ENCODE data around the gene SLC49A4. TPM values are rescaled to one million over a fixed set of nuclear protein-coding genes. Genes with fewer than 3 reads are reported as not detected.

SLC49A4 gene
- total and polyA plus RNA-seq, 2 of the 13 experiments (the other 11 are each of a cell fraction or from before 2014, with no cell fraction given), result 6.5 to 16.3 TPM

DNA sequence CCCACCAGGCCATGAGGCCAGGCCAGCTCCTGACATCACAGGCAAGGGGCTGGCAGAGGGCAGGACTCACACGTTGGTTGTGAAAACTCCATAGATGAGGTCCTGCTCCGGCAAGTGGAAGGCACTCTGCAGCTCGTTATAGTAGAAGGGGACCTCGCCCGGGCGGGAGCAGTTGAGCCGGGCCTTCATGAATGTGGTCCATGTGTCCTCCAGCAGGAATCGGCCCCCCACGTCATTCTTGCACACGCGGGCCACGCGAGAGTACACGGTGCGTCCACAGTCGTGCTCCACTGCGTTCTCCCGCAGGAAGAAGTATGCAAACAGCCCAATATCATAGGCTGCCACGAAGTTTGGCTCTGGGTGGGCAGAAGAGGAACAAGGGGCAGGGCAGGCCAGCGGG lies 131.5 kb downstream of the SLC49A4 start (continued):
- TF ChIP-seq, protein P1, sequence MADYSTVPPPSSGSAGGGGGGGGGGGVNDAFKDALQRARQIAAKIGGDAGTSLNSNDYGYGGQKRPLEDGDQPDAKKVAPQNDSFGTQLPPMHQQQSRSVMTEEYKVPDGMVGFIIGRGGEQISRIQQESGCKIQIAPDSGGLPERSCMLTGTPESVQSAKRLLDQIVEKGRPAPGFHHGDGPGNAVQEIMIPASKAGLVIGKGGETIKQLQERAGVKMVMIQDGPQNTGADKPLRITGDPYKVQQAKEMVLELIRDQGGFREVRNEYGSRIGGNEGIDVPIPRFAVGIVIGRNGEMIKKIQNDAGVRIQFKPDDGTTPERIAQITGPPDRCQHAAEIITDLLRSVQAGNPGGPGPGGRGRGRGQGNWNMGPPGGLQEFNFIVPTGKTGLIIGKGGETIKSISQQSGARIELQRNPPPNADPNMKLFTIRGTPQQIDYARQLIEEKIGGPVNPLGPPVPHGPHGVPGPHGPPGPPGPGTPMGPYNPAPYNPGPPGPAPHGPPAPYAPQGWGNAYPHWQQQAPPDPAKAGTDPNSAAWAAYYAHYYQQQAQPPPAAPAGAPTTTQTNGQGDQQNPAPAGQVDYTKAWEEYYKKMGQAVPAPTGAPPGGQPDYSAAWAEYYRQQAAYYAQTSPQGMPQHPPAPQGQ (CRISPR knock-in tag; IDR thresholded peaks at IDR 0.05; ENCODE audit: borderline replicate concordance), result no peak
- TF ChIP-seq, protein P2, sequence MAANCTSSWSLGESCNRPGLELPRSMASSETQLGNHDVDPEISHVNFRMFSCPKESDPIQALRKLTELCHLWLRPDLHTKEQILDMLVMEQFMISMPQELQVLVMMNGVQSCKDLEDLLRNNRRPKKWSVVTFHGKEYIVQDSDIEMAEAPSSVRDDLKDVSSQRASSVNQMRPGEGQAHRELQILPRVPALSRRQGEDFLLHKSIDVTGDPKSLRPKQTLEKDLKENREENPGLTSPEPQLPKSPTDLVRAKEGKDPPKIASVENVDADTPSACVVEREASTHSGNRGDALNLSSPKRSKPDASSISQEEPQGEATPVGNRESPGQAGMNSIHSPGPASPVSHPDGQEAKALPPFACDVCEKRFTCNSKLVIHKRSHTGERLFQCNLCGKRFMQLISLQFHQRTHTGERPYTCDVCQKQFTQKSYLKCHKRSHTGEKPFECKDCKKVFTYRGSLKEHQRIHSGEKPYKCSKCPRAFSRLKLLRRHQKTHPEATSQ (CRISPR knock-in tag; IDR thresholded peaks at IDR 0.05; ENCODE audit: borderline replicate concordance), result no peak
- TF ChIP-seq MYNN (CRISPR knock-in tag; IDR thresholded peaks at IDR 0.05; ENCODE audit: low read depth) (no peak), CHCHD3 (CRISPR knock-in tag; IDR thresholded peaks at IDR 0.05) (no peak), PATZ1 (CRISPR knock-in tag; IDR thresholded peaks at IDR 0.05) (no peak)

- H4K20me1 ChIP-seq (ENCODE audit: insufficient read depth, low read length), result no peaks in the 10 kb centered on the region
- H3K9me3 ChIP-seq (ENCODE audit: low read length), result no peaks in the 10 kb centered on the region
- BruUV-seq (replicated peaks), result no TSS peak
- no peak for DNase-seq (ENCODE audit: low spot score)
- no peak for ATAC-seq
- no peaks in the 10 kb centered on the region for H3K36me3 ChIP-seq (replicated peaks in 1 of 2; ENCODE audit: control insufficient read depth in 1 of 2, insufficient read depth in 2 of 2, low read length in 2 of 2)
- no peak overlapping the region for H3K4me2 ChIP-seq (ENCODE audit: low read depth, low read length)
- ChIA-PET CTCF (ENCODE audit: low intra/inter-chr PET ratio, low total read pairs) (no interaction called here), POLR2A (no interaction called here)
- no peak for FAIRE-seq
- no peak overlapping the region for H3K4me3 ChIP-seq (replicated peaks in 1 of 3; ENCODE audit: insufficient read depth in 1 of 3, low read depth in 2 of 3, low read length in 3 of 3)
- in situ Hi-C loops (cut with HindIII; ENCODE audit: extremely low pct_ligation_motif_present, low pct_unique_long_range_greater_than_20kb) (no loop called here), intact Hi-C loops (cut with micrococcal nuclease; ENCODE audit: unreplicated experiment) (no loop called here)
- H3K4me1 ChIP-seq (ENCODE audit: insufficient read depth, low read length), result peaks cover 31% of the 10 kb centered on the region
- no peak overlapping the region for H3K9ac ChIP-seq (ENCODE audit: insufficient read depth, low read depth, low read length)
- H2AFZ ChIP-seq (ENCODE audit: low read length), result no peak overlapping the region
- TF ChIP-seq, protein P3, sequence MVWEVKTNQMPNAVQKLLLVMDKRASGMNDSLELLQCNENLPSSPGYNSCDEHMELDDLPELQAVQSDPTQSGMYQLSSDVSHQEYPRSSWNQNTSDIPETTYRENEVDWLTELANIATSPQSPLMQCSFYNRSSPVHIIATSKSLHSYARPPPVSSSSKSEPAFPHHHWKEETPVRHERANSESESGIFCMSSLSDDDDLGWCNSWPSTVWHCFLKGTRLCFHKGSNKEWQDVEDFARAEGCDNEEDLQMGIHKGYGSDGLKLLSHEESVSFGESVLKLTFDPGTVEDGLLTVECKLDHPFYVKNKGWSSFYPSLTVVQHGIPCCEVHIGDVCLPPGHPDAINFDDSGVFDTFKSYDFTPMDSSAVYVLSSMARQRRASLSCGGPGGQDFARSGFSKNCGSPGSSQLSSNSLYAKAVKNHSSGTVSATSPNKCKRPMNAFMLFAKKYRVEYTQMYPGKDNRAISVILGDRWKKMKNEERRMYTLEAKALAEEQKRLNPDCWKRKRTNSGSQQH (CRISPR knock-in tag; IDR thresholded peaks at IDR 0.05; ENCODE audit: low read depth), result no peak
- no peak for TF ChIP-seq CREBL2 (CRISPR knock-in tag; IDR thresholded peaks at IDR 0.05; ENCODE audit: borderline replicate concordance)
- TF ChIP-seq ZNF558 (CRISPR knock-in tag; IDR thresholded peaks at IDR 0.05; ENCODE audit: borderline replicate concordance), result no peak
- TF ChIP-seq, protein P4, sequence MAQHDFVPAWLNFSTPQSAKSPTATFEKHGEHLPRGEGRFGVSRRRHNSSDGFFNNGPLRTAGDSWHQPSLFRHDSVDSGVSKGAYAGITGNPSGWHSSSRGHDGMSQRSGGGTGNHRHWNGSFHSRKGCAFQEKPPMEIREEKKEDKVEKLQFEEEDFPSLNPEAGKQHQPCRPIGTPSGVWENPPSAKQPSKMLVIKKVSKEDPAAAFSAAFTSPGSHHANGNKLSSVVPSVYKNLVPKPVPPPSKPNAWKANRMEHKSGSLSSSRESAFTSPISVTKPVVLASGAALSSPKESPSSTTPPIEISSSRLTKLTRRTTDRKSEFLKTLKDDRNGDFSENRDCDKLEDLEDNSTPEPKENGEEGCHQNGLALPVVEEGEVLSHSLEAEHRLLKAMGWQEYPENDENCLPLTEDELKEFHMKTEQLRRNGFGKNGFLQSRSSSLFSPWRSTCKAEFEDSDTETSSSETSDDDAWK (CRISPR knock-in tag; IDR thresholded peaks at IDR 0.05), result no peak
- TF ChIP-seq, protein P5, sequence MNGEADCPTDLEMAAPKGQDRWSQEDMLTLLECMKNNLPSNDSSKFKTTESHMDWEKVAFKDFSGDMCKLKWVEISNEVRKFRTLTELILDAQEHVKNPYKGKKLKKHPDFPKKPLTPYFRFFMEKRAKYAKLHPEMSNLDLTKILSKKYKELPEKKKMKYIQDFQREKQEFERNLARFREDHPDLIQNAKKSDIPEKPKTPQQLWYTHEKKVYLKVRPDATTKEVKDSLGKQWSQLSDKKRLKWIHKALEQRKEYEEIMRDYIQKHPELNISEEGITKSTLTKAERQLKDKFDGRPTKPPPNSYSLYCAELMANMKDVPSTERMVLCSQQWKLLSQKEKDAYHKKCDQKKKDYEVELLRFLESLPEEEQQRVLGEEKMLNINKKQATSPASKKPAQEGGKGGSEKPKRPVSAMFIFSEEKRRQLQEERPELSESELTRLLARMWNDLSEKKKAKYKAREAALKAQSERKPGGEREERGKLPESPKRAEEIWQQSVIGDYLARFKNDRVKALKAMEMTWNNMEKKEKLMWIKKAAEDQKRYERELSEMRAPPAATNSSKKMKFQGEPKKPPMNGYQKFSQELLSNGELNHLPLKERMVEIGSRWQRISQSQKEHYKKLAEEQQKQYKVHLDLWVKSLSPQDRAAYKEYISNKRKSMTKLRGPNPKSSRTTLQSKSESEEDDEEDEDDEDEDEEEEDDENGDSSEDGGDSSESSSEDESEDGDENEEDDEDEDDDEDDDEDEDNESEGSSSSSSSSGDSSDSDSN (CRISPR knock-in tag; IDR thresholded peaks at IDR 0.05), result no peak
- peak; percentile 57; the same call in 1 of the 2 replicates for TF ChIP-seq ZNF768 (CRISPR knock-in tag; IDR thresholded peaks at IDR 0.05)
- 91% methylated on average over 3 of the region's 3 CpGs for WGBS (ENCODE audit: low lambda C conversion rate)
- no peaks in the 10 kb centered on the region for H3K79me2 ChIP-seq (ENCODE audit: insufficient read depth, low read length)
- no peak overlapping the region for H3K27ac ChIP-seq (ENCODE audit: extremely low read length, insufficient read depth, low read length)
- peaks cover 6 to 43% of the 10 kb centered on the region in 2 experiments for H3K27me3 ChIP-seq (ENCODE audit: control insufficient read depth in 1 of 2, insufficient read depth in 2 of 2, low read length in 2 of 2)
Measured at GRCh38 chr3:122926811-122927210, 131.9 kb downstream of the SLC49A4 start.

Data from HepG2 (cell line).